Effector CD4-positive, alpha-beta T cell (primary cell): ENCODE data around the gene PCNX2.
"Not testable (repeated sequence)": the region's sequence is repeated elsewhere in the genome, so short reads cannot be mapped to it uniquely, and the experiment has no call there.

Experiments
- DNase-seq: peaks from one replicate; pipeline ENCODE4 v3.0.0-alpha.2; 2020

The PCNX2 gene

GRCh38 chr1:233215135-233215760, 80.3 kb downstream of the PCNX2 start:
- no peak for DNase-seq

DNA sequence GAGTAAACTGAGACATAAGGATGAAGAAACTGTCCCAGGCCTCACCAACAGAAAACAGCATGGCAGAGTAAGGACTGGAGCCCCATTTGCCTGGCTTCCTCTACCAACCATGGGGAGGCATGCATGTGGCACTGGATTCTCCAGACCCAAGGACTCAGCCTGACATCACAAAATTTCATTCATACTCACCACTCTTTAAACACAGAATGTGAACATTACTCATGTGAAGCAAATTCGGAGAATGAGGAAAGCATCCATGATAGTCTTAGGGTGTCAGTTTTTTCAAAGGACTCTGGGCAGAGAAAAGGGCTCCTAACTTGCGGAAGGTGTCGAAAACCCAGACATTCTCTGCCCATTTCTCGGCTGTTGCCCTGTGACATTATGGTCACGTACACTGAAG, 83.9 kb downstream of the PCNX2 start:
- DNase-seq: no peak

DNA sequence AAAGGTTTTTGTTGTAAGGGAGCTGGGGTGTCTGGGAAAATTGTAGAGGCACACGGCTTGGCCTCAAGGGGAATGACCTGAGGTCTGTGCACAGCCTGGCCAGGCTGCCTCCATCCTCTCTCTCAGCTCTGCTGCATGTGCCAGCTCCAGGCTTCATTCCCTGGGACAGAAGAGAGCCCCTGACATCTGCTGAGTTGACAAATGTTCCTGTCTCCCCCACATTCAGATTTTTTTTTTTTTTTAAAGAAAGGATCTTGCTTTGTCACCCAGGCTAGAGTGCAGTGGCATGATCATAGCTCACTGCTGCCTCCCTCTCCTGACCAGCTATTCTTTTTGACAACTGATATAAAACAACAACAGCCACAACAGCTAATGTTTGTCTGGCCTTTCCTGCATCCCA, 84.4 kb downstream of the PCNX2 start:
- no peak for DNase-seq

- DNase-seq: no peak
These were observed 86.0 kb downstream of the PCNX2 start for GRCh38 chr1:233209481-233209880.

- DNase-seq: no peak
These were observed 86.8 kb downstream of the PCNX2 start for GRCh38 chr1:233208687-233209086.

DNA sequence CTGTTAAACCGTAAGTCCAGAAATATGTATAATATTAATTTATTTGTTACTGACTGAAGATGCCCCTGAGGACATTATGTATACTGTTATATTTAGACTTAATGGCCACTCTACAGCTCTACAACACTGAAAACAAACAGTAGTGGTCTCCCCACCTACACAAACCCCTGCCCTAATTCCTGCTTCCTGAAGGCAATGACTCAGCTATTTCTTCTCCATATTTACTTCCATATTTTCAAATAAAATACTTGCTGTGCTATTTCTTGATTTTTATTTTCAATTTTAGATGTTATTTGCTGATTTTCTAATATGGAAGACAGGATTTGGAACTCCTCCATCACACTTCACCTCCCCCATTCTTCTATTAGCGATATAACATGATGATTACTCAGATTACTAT, 97.6 kb downstream of the PCNX2 start:
- DNase-seq: no peak

- no peak for DNase-seq
These were observed 101.8 kb downstream of the PCNX2 start for GRCh38 chr1:233193741-233194140.

DNA sequence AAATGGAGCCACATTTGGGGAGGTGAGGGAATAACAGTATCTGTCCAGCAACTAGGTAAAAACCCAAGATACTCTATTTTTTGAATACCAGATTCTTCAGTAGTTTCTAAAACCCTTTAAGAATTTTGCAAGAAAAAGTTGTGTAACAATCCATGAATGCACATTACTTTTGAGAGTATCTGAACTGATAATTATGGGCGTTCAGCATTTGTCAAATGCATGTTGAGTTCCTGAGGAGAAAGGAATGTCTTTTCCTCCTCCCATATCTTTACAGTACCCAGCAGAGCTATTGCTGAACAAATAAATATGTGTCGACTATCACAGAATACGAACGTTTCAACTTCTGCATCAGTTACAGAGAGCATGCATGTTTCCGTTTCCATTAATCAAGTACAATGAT, 104.5 kb downstream of the PCNX2 start:
- no peak for DNase-seq

GRCh38 chr1:233189526-233189925, 106.0 kb downstream of the PCNX2 start:
- DNase-seq: no peak

DNA sequence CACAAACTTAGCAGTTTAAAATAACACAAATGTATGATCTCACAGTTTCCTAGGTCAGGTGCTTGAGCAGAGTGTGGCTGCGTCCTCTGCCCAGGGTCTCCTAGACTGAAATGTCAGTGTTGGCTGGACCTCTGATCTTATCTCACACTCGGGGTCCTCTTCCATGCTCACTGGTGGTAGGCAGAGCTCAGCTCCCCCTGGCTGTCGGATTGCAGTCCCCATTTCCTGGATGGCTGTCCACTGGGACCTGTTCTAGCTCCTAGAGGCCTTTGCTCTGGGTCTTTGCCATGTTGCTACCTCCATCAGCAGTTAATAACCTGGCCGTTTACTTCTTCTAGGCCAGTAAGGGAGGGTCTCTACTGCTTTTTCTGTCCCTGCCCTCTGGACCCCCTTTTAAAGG, 107.5 kb downstream of the PCNX2 start:
- no peak for DNase-seq

- no peak for DNase-seq
These were observed 112.1 kb downstream of the PCNX2 start for GRCh38 chr1:233183226-233184020.

DNA sequence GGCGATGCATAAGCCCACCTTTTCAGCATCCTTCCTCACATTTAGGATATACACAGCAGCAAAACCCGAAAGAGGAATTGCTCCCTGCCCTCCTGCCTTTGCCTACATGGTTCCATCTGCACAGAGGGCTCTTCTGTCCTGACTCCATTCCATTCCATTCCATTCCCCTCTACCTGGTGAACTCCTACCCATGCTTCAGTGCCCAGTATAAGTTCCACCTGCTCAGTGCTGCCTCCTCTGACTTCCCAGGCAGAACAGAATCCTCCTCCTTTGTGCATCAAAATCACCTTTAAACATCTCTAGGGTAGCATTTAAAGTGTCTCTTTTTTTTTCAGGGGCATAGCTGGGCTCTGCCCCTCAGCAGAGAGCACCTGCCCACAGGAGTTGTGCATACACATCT, 112.9 kb downstream of the PCNX2 start:
- no peak for DNase-seq

GRCh38 chr1:233180641-233181364, 114.7 kb downstream of the PCNX2 start:
- DNase-seq: no peak

GRCh38 chr1:233179638-233180037, 115.9 kb downstream of the PCNX2 start:
- DNase-seq: not testable (repeated sequence)

DNA sequence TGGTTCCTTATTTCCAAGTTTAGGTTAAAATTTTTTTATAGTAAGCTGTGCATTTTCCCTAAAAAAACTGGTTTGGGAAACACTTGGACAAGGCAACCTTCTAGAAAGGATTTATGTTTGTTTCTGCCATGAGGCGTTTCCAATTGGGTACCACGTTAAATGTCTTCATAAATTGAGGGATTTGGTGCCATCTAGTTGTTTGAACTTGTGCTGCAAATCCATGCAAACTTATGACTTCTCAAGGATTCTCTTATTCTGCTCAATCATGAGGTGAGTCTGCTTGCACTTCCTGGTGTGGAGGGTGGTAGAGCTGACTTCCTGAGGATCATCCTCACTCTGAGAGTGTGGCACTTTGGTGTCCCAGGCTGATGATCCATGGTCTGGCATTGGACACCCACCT, 123.3 kb downstream of the PCNX2 start:
- no peak for DNase-seq

- no peak for DNase-seq
These were observed 124.8 kb downstream of the PCNX2 start for GRCh38 chr1:233170741-233171140.

DNA sequence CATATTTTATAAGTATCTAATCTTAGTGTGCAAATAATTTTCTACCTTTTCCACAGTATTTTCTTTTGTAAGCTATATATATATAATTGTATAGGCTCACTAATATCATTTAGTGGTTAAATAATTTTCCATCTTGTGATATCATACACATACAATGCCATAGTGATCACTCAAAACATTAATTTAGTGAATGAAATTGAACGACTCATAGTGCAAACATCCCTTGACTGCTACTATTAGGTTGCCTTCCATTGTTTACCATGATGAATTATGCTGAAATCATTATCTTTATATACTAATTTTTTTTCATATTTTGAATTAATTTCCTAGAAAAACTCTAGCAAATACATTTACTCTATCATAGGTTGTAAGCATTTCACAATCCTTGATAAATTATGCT, 127.1 kb downstream of the PCNX2 start:
- DNase-seq: no peak

GRCh38 chr1:233166896-233167295, 128.6 kb downstream of the PCNX2 start:
- no peak for DNase-seq

DNA sequence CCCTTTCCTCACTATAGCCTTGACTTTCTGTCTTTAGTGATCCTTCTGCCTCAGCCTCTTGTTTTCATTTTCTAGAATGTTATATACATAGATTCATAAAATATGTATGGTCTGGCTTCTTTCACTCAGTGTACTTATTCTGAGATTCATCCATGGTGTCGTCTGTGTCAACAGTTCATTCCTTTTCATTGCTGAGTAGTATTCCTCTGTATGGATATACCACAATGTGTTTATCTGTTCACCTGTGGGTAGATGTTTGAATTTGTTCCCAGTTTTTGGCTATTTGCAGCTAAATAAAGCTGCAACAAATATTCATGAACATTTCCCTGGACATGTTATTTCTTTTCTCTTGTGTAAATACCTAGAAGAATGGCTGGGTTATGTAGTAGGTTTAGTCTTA, 131.8 kb downstream of the PCNX2 start:
- no peak for DNase-seq

GRCh38 chr1:233158322-233158721, 137.2 kb downstream of the PCNX2 start:
- no peak for DNase-seq

DNA sequence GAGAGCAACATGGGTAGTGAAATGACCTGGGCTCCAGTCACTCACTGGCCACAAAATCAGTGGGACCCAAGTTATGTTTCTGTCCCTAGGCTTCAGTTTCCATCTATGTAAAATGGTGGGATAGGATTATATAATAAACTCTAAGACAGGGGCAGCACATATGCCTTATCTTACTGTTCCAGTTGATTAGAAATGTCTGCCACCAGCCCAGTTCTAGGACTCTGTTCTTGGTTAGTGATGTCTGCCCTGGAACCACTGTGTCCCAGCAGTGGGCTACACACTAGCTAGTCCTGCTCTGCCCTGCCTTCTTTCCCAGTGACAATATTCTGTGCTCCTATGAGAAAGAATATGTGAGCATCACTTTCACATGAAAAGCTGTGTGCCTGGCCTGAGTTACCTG, 138.3 kb downstream of the PCNX2 start:
- no peak for DNase-seq

DNA sequence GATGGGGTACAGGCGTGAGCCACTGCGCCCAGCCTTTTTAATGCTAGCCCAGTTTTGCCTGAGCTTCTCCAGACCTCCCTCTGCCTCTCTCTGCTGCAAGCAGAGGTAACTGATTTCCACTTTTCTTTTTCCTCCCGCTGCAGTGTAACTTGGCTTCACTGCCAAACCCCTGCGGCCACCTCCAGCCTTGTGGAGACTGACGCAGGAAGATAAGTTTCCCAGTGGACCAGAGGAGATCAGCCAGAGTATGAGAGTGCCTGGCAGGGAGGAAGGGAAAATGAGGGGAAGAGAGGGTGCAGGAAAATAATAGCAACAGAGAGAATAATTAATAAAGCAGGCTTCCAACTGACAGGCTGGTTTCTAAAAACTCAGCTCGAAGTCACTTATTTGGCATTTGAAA, 143.7 kb downstream of the PCNX2 start:
- no peak for DNase-seq

DNA sequence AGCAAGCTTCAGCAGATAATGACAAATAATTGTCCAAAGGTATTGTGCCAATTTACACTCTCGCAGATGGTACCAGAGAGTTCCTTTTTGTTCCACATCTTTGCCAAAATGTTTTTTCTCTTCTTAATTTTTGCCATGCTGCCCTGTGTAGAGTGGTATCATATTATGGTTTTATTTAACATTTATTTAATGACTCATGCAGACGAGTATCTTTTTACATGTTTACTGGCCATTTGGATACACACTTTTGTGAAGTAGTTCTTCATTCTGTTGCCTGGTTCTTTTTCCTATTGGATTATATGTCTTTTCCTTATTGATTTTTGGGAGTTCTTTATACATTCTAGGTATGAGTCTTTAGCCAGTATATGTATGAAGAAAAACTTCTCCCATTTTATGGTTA, 151.1 kb downstream of the PCNX2 start:
- DNase-seq: no peak

DNA sequence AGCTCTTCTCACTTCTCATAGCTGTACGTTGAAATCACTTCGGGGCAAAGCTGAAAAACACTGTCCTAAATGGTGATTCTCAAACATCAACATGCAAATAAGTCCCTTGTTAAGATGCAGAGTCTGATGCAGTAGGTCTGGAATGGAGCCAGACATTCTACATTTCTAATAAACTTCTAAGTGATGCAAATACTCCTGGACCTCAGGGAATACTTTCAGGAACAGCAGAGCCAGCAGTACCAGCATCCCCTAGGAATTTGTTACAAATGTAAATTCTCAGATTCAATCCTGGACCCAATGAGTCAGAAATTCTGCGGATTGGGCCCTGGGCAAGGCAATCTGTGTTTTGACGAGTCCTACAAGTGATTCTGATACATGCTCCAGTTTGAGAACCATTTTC, 152.3 kb downstream of the PCNX2 start:
- no peak for DNase-seq
